Measurements from ENCODE around the gene EHD2. TPM values are rescaled to one million over a fixed set of nuclear protein-coding genes. Genes with fewer than 3 reads are reported as not detected.
A peak's percentile ranks its signal among the peaks of the same experiment; 100 is the strongest.

The EHD2 gene
- total RNA-seq, 1 experiment from 2014 or later, result 13.3 TPM

DNA sequence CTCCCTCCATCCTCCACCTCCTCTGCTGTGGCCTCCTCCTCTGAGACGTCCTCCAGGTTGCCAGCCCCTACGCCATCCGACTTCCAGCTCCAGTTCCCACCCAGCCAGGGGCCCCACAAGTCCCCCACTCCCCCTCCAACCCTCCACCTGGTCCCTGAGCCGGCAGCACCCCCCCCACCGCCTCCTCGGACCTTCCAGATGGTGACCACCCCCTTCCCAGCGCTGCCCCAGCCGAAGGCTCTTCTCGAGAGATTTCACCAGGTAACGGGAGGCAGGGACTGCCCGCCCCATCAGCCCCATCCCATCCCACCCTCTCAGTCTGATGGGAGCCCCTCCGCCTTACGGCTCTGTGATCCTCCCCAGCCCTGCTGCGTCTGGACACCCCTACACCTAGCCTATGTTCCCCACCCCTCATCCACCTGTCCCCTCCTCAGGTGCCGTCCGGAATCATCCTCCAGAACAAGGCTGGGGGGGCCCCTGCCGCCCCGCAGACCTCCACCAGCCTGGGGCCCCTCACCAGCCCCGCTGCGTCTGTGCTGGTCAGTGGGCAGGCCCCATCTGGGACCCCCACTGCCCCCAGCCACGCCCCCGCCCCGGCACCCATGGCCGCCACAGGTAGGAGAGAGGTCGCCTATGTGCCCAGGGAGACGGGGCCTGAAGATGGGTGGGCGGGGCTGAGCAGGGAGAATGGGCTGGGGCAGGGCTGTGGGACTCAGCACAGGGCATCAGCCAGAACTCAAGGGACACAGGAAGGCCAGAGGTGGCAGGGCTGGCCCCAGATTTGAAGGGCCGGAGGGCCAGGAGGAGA is 18.6 kb upstream of the EHD2 start:
- H3K4me1 ChIP-seq, result peaks cover 6% of the 10 kb centered on the region
- no peak for DNase-seq
- TF ChIP-seq, protein P1, sequence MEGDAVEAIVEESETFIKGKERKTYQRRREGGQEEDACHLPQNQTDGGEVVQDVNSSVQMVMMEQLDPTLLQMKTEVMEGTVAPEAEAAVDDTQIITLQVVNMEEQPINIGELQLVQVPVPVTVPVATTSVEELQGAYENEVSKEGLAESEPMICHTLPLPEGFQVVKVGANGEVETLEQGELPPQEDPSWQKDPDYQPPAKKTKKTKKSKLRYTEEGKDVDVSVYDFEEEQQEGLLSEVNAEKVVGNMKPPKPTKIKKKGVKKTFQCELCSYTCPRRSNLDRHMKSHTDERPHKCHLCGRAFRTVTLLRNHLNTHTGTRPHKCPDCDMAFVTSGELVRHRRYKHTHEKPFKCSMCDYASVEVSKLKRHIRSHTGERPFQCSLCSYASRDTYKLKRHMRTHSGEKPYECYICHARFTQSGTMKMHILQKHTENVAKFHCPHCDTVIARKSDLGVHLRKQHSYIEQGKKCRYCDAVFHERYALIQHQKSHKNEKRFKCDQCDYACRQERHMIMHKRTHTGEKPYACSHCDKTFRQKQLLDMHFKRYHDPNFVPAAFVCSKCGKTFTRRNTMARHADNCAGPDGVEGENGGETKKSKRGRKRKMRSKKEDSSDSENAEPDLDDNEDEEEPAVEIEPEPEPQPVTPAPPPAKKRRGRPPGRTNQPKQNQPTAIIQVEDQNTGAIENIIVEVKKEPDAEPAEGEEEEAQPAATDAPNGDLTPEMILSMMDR (IDR thresholded peaks at IDR 0.05; ENCODE audit: insufficient read depth in 1 of 2, low read depth in 1 of 2, low read length in 1 of 2, severe bottlenecking in 1 of 2, unreplicated experiment in 1 of 2), result no peak
- no peaks in the 10 kb centered on the region for H3K4me1 Mint-ChIP-seq (ENCODE audit: low read depth, unreplicated experiment)
- ChIA-PET POLR2A (no interaction called here), CTCF (no interaction called here)
- H3K36me3 ChIP-seq (ENCODE audit: control insufficient read depth, insufficient read depth, low read length), result peaks cover 3% of the 10 kb centered on the region
- no peaks in the 10 kb centered on the region for H3K9me3 Mint-ChIP-seq (ENCODE audit: unreplicated experiment)
- no TSS peak for BruUV-seq (replicated peaks)
- H3K27ac Mint-ChIP-seq (ENCODE audit: unreplicated experiment), result no peak overlapping the region
- intact Hi-C loops (cut with micrococcal nuclease; ENCODE audit: unreplicated experiment), result loop anchor here (5.0 kb wide), 2 partner anchors 47 to 197 kb away; no protein-coding TSS in a partner anchor
- no peak overlapping the region for H3K4me3 Mint-ChIP-seq (ENCODE audit: unreplicated experiment)
- H3K4me3 ChIP-seq (ENCODE audit: low read depth, low read length), result no peak overlapping the region
- H3K36me3 Mint-ChIP-seq (ENCODE audit: insufficient read depth, unreplicated experiment), result peaks cover 60% of the 10 kb centered on the region
- H3K9me3 ChIP-seq, result no peaks in the 10 kb centered on the region
- no peaks in the 10 kb centered on the region for H3K27me3 Mint-ChIP-seq (ENCODE audit: insufficient read depth, unreplicated experiment)
- H3K27me3 ChIP-seq (replicated peaks; ENCODE audit: control insufficient read depth, insufficient read depth, low read length), result no peaks in the 10 kb centered on the region

DNA sequence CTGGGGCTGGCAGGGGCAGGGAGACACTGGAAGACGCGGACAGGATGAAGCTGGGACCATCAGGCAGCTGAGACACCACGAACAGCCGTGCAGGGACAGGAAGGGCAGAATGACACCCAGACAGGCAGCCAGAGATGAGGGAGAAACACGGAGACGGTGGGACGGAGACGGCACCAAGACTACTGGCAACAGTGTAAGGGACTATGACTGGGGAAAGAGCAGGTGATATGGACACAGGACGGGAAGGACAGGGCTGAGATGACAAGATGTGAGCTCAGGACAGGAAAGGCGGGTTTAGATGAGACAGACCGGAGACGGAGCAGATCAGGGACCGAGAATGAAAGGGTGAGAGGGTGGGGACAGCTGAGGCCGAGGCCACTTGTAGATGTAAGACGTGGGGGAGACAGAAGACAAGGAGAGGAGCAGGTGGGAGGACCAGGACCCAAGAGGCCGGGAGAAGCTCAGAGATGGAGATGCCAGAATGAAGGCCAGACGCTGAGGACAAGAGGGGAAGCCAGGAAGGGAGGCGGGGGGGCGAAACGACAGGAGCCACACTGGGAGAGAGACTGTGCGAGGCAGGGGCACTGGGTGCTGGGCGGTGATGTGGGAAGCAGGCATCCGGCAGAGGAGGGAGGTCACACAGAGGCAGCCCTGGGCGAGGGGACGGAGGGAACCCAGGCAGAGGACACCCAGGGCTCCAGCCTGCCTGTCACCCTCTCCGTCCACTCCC is 17.5 kb upstream of the EHD2 start:
- BruUV-seq (replicated peaks), result no TSS peak
- peaks cover 59% of the 10 kb centered on the region for H3K36me3 Mint-ChIP-seq (ENCODE audit: insufficient read depth, unreplicated experiment)
- peaks cover 6% of the 10 kb centered on the region for H3K4me1 ChIP-seq
- intact Hi-C loops (cut with micrococcal nuclease; ENCODE audit: unreplicated experiment), result loop anchor here (5.0 kb wide), 2 partner anchors 48 to 198 kb away; no protein-coding TSS in a partner anchor
- TF ChIP-seq, protein P1 (IDR thresholded peaks at IDR 0.05; ENCODE audit: insufficient read depth in 1 of 2, low read depth in 1 of 2, low read length in 1 of 2, severe bottlenecking in 1 of 2, unreplicated experiment in 1 of 2), result no peak
- DNase-seq, result no peak
- H3K4me3 Mint-ChIP-seq (ENCODE audit: unreplicated experiment), result no peak overlapping the region
- H3K27me3 ChIP-seq (replicated peaks; ENCODE audit: control insufficient read depth, insufficient read depth, low read length), result no peaks in the 10 kb centered on the region
- H3K36me3 ChIP-seq (ENCODE audit: control insufficient read depth, insufficient read depth, low read length), result peaks cover 3% of the 10 kb centered on the region
- H3K4me3 ChIP-seq (ENCODE audit: low read depth, low read length), result no peak overlapping the region
- no peaks in the 10 kb centered on the region for H3K9me3 ChIP-seq
- POLR2A ChIA-PET, result interaction anchor here (0.5 kb wide), 1 partner anchor 211 kb away, joined by 3 read pairs; the partner anchor contains the start of gene KPTN
- H3K4me1 Mint-ChIP-seq (ENCODE audit: low read depth, unreplicated experiment), result no peaks in the 10 kb centered on the region
- H3K27me3 Mint-ChIP-seq (ENCODE audit: insufficient read depth, unreplicated experiment), result no peaks in the 10 kb centered on the region
- peak overlapping the region; percentile 41 for H3K27ac Mint-ChIP-seq (ENCODE audit: unreplicated experiment)
- CTCF ChIA-PET, result interaction anchor here (0.6 kb wide), 2 partner anchors 211 to 306 kb away, joined by 3 to 4 read pairs; partner anchors contain the start of gene KPTN
- no peaks in the 10 kb centered on the region for H3K9me3 Mint-ChIP-seq (ENCODE audit: unreplicated experiment)

DNA sequence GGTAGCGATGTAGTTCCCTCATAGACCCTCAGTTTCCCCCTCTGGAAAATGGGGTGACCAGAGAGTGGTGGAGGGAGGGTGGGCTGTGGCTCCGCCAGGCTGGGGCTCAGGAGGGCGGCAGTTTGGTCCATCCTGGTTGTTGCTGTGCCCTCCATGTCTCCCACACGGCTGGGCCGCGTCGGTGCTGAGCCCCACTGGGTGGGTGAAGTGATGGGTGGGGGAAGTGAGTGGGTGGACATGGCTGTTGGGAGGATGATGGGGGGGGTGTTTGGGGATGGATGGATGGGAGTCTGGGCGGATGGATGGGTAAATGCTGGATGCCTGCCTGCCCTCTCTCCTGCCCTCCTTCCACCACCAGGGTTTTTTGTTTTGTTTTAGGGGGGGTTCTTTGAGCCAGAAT is 16.6 kb upstream of the EHD2 start:
- peaks cover 51% of the 10 kb centered on the region for H3K36me3 Mint-ChIP-seq (ENCODE audit: insufficient read depth, unreplicated experiment)
- Histone ChIP-seq H3K4me1 (peaks cover 6% of the 10 kb centered on the region), H3K36me3 (ENCODE audit: control insufficient read depth, insufficient read depth, low read length) (peaks cover 5% of the 10 kb centered on the region), H3K27me3 (replicated peaks; ENCODE audit: control insufficient read depth, insufficient read depth, low read length) (no peaks in the 10 kb centered on the region), H3K4me3 (ENCODE audit: low read depth, low read length) (no peak overlapping the region), H3K9me3 (no peaks in the 10 kb centered on the region)
- intact Hi-C loops (cut with micrococcal nuclease; ENCODE audit: unreplicated experiment), result loop anchor here (5.0 kb wide), 2 partner anchors 49 to 199 kb away; no protein-coding TSS in a partner anchor
- no peaks in the 10 kb centered on the region for H3K9me3 Mint-ChIP-seq (ENCODE audit: unreplicated experiment)
- BruUV-seq (replicated peaks), result no TSS peak
- ChIA-PET POLR2A (no interaction called here), CTCF (interaction anchor here (0.8 kb wide), 1 partner anchor 72 kb away, joined by 4 read pairs; no protein-coding TSS in a partner anchor)
- H3K4me3 Mint-ChIP-seq (ENCODE audit: unreplicated experiment), result no peak overlapping the region
- no peaks in the 10 kb centered on the region for H3K4me1 Mint-ChIP-seq (ENCODE audit: low read depth, unreplicated experiment)
- no peak overlapping the region for H3K27ac Mint-ChIP-seq (ENCODE audit: unreplicated experiment)
- TF ChIP-seq, protein P1 (IDR thresholded peaks at IDR 0.05; ENCODE audit: insufficient read depth in 1 of 2, low read depth in 1 of 2, low read length in 1 of 2, severe bottlenecking in 1 of 2, unreplicated experiment in 1 of 2), result no peak
- no peak for DNase-seq
- H3K27me3 Mint-ChIP-seq (ENCODE audit: insufficient read depth, unreplicated experiment), result no peaks in the 10 kb centered on the region
